Spleen (tissue), 11 donors: Measurements from ENCODE around the gene AGPAT2. TPM values are rescaled to one million over a fixed set of nuclear protein-coding genes. Genes with fewer than 3 reads are reported as not detected.
A peak's percentile ranks its signal among the peaks of the same experiment; 100 is the strongest.

Source experiments
- DNase-seq: peaks from one replicate; pipeline ENCODE4 v3.0.0-alpha.2; 2020
- H3K27ac ChIP-seq, 8 donors: fragments of 200-600 bp; sonication (generic) in 7 of 8; 1 replicate in 4 of 8; 2 replicates in 4 of 8; pipeline versions ENCODE4 v1.5.0 to v1.8.0; 2016 to 2021; ENCODE audit warnings: inconsistent platforms in 4 of 8, mild to moderate bottlenecking in 4 of 8, moderate library complexity in 1 of 8
- H3K27me3 ChIP-seq, 7 donors: fragments of 200-600 bp; sonication (generic) in 6 of 7; replicated peaks in 1 of 7; 1 replicate in 4 of 7; 2 replicates in 3 of 7; pipeline versions ENCODE4 v1.5.0 to v1.8.0; 2016 to 2021; ENCODE audit warnings: inconsistent platforms in 3 of 7, mild to moderate bottlenecking in 1 of 7
- H3K36me3 ChIP-seq, 6 donors: fragments of 200-600 bp; sonication (generic) in 5 of 6; 1 replicate in 4 of 6; 2 replicates in 2 of 6; pipeline versions ENCODE4 v1.5.0 to v1.8.0; 2016 to 2021; ENCODE audit warnings: inconsistent platforms in 2 of 6
- H3K4me1 ChIP-seq, 6 donors: fragments of 200-600 bp; sonication (generic) in 5 of 6; 1 replicate in 3 of 6; 2 replicates in 3 of 6; pipeline versions ENCODE4 v1.5.0 to v1.8.0; 2016 to 2021; ENCODE audit warnings: inconsistent platforms in 3 of 6
- H3K4me3 ChIP-seq, 8 donors: fragments of 200-600 bp; sonication (generic) in 7 of 8; 1 replicate in 4 of 8; 2 replicates in 4 of 8; pipeline versions ENCODE4 v1.5.0 to v1.8.0; 2016 to 2021; ENCODE audit warnings: inconsistent platforms in 4 of 8, mild to moderate bottlenecking in 4 of 8, moderate library complexity in 2 of 8
- H3K9me3 ChIP-seq, 8 donors: fragments of 200-600 bp; sonication (generic) in 7 of 8; 1 replicate in 4 of 8; 2 replicates in 4 of 8; pipeline versions ENCODE4 v1.5.0 to v1.8.0; 2016 to 2021; ENCODE audit warnings: inconsistent platforms in 4 of 8
- CTCF ChIP-seq, 11 experiments: fragments of 200-600 bp in 7 of 11; fragments of 450-650 bp in 4 of 11; sonication (generic) in 4 of 11; IDR thresholded peaks in 8 of 11; conservative IDR thresholded peaks in 3 of 11; 1 replicate in 7 of 11; 2 replicates in 4 of 11; pipeline versions ENCODE4 v1.4.0 to v1.8.0; 2016 to 2021; ENCODE audit warnings: antibody characterized with exemption in 11 of 11, inconsistent platforms in 4 of 11, mild to moderate bottlenecking in 1 of 11
- POLR2A ChIP-seq, 3 donors: fragments of 450-650 bp; IDR thresholded peaks; one replicate each; pipeline ENCODE4 v1.5.1; 2017; ENCODE audit warnings: antibody characterized with exemption in 3 of 3, mild to moderate bottlenecking in 1 of 3
- POLR2AphosphoS5 ChIP-seq, 3 donors: sonication (generic); formaldehyde crosslinking; IDR thresholded peaks; one replicate each; pipeline ENCODE4 v1.5.1; 2017; ENCODE audit warnings: antibody characterized with exemption in 3 of 3
- whole genome bisulfite sequencing, 5 donors: extraction: QIAGEN DNeasy Blood & Tissue Kit in 3 of 5; methylation state at CpG; one replicate each; pipeline versions ENCODE4 v1.1.5 to v1.1.7; 2013 to 2018; 5-methylcytosine and 5-hydroxymethylcytosine counted together
- intact Hi-C: fragments of 100-400 bp; cut with DNase I; formaldehyde crosslinking; loops from one replicate; pipeline ENCODE4 v1.15.0; 2023; ENCODE audit warnings: low total_unique reads
- polyA plus RNA-seq, 3 donors: library from polyadenylated mRNA; stranded (reverse); fragments of 200-250 nt; gene quantifications; one replicate each; pipeline ENCODE4 v1.2.1, GENCODE V29; 2013
- total RNA-seq, 7 donors: library from RNA; depleted of rRNA in 3 of 7; stranded (reverse); fragments of >200 nt in 3 of 7; fragmentation: NEBNext Ultra II Directional in 4 of 7; extraction: Animal tissue kit (Norgen Biotek cat#: 25700) in 4 of 7; gene quantifications; one replicate each; pipeline versions ENCODE4 v1.1.0 to v1.2.1, GENCODE V29; 2016 to 2021
- donor health status: healthy with polysubstance abuse.
- donor health status: DM: no; HTN: no; CAD: no; lungs with moderate emphysema.
- donor health status: DM: no; HTN: no; CAD: no.
- donor health status: Bipolar disorder and iron deficiency.
- donor health status: healthy.
- donor health status: DM: no; HTN: no; CAD: no.
- donor health status: DM: yes; HTN: yes; CAD: no.

The AGPAT2 gene
- total and polyA plus RNA-seq, 10 donors, result 26.9 to 47.7 (median 38.3) TPM

- H3K27ac ChIP-seq, result peak within 1 kb of the TSS; percentile 60 to 90 (median 84)
- peak; percentile 90 for DNase-seq
- no peaks in the 10 kb centered on the region for H3K9me3 ChIP-seq
- peaks cover 6 to 74% (median 35%) of the 10 kb centered on the region in 6 donors for H3K4me1 ChIP-seq
- 40 to 55% (median 47%) methylated on average over 21 to 38 of the region's 38 CpGs for WGBS, 5 donors
- intact Hi-C loops, result no loop called here
- peaks cover 3 to 96% (median 61%) of the 10 kb centered on the region in 7 donors for H3K27me3 ChIP-seq
- peak within 1 kb of the TSS; percentile 48 to 84 (median 64) for H3K4me3 ChIP-seq
- H3K36me3 ChIP-seq, result peaks cover 0 to 33% (median 5%) of the 10 kb centered on the region in 6 donors
- TF ChIP-seq POLR2AphosphoS5 (IDR thresholded peaks at IDR 0.05) (peak; percentile 94 to 96 (median 96)), CTCF (IDR thresholded peaks at IDR 0.05 in 8 of 11, conservative IDR thresholded peaks at IDR 0.05 in 3 of 11) (no peak), POLR2A (IDR thresholded peaks at IDR 0.05) (peak; percentile 50 to 70 (median 65))
These were observed 24.3 kb downstream of the AGPAT2 start, which contains the start of gene EGFL7 for GRCh38 chr9:136662656-136663581. Gene EGFL7 (plus strand): TSS chr9:136662916. CDS start chr9:136668283, 5,367 bp downstream.

GRCh38 chr9:136662326-136662655, 25.0 kb downstream of the AGPAT2 start:
- H3K9me3 ChIP-seq, result no peaks in the 10 kb centered on the region
- H3K36me3 ChIP-seq, result peaks cover 0 to 26% (median 5%) of the 10 kb centered on the region in 6 donors
- peaks cover 3 to 96% (median 67%) of the 10 kb centered on the region in 7 donors for H3K27me3 ChIP-seq
- intact Hi-C loops, result no loop called here
- DNase-seq, result no peak
- TF ChIP-seq CTCF (IDR thresholded peaks at IDR 0.05 in 8 of 11, conservative IDR thresholded peaks at IDR 0.05 in 3 of 11), result no peak
- no peak for TF ChIP-seq POLR2A (IDR thresholded peaks at IDR 0.05)
- no peak for TF ChIP-seq POLR2AphosphoS5 (IDR thresholded peaks at IDR 0.05)
- 37 to 72% (median 46%) methylated on average over 8 to 10 of the region's 10 CpGs for WGBS, 5 donors
- peak overlapping the region in 6 of 8 donors; percentile 54 to 84 (median 64) for H3K4me3 ChIP-seq
- H3K4me1 ChIP-seq, result peaks cover 6 to 74% (median 38%) of the 10 kb centered on the region in 6 donors
- H3K27ac ChIP-seq, result peak overlapping the region; percentile 52 to 90 (median 84)

GRCh38 chr9:136661641-136662325, 25.5 kb downstream of the AGPAT2 start:
- H3K4me1 ChIP-seq, result peaks cover 7 to 74% (median 43%) of the 10 kb centered on the region in 6 donors
- no peaks in the 10 kb centered on the region for H3K9me3 ChIP-seq
- 27 to 53% (median 32%) methylated on average over 6 to 22 of the region's 22 CpGs for WGBS, 5 donors
- TF ChIP-seq CTCF (IDR thresholded peaks at IDR 0.05 in 8 of 11, conservative IDR thresholded peaks at IDR 0.05 in 3 of 11) (no peak), POLR2AphosphoS5 (IDR thresholded peaks at IDR 0.05) (no peak), POLR2A (IDR thresholded peaks at IDR 0.05) (no peak)
- peak overlapping the region in 6 of 8 donors; percentile 54 to 84 (median 64) for H3K4me3 ChIP-seq
- H3K36me3 ChIP-seq, result peaks cover 0 to 21% (median 5%) of the 10 kb centered on the region in 6 donors
- no peak for DNase-seq
- peak overlapping the region; percentile 52 to 90 (median 84) for H3K27ac ChIP-seq
- intact Hi-C loops, result no loop called here
- H3K27me3 ChIP-seq, result peaks cover 2 to 96% (median 71%) of the 10 kb centered on the region in 7 donors
